ENCODE data around the gene CDH12.

GRCh38 chr5:21784487-21784886 lies 1068.7 kb downstream of the CDH12 start:
- no peak for TF ChIP-seq CTCF (IDR thresholded peaks at IDR 0.05)
- no peak for TF ChIP-seq POLR2A (IDR thresholded peaks at IDR 0.05)

Data from gastroesophageal sphincter (tissue), 3 donors.